K562 (cell line): ENCODE measurements around the gene ZNF790. TPM values are rescaled to one million over a fixed set of nuclear protein-coding genes. Genes with fewer than 3 reads are reported as not detected.

Experiments used
- ADNP ChIP-seq: fragments of 200-800 bp; sonication (Bioruptor generic); IDR thresholded peaks from 2 replicates; pipeline ENCODE4 v1.6.1; 2016; ENCODE audit warnings: missing genetic modification characterization, missing compliant biosample characterization
- BRD4 ChIP-seq: fragments of 200-600 bp; sonication (generic); IDR thresholded peaks from 2 replicates; pipeline ENCODE4 v1.6.1; 2017; ENCODE audit warnings: inconsistent platforms
- CHCHD3 ChIP-seq: fragments of 250-450 bp; sonication (Bioruptor Pico); IDR thresholded peaks from 2 replicates; pipeline ENCODE4 v2.1.2; 2022; ENCODE audit warnings: mild to moderate bottlenecking
- CREB1 ChIP-seq, 2 experiments: sonication (generic) in 1 of 2; formaldehyde crosslinking in 1 of 2; IDR thresholded peaks; 2 replicates each; pipeline versions ENCODE4 v1.6.1 to v1.8.0; 2012 to 2022; ENCODE audit warnings: inconsistent platforms in 1 of 2, mild to moderate bottlenecking in 1 of 2, missing genetic modification reagents in 1 of 2, moderate library complexity in 1 of 2
- EP400 ChIP-seq: fragments of 450-650 bp; IDR thresholded peaks from 2 replicates; pipeline ENCODE4 v1.6.1; 2017; ENCODE audit warnings: antibody characterized with exemption, mild to moderate bottlenecking, moderate library complexity
- ETV1 ChIP-seq: fragments of 450-650 bp; conservative IDR thresholded peaks from 2 replicates; pipeline ENCODE4 v1.6.1; 2016; ENCODE audit warnings: missing genetic modification characterization, control low read depth, low read depth, missing compliant biosample characterization
- MCM3 ChIP-seq: fragments of 450-650 bp; IDR thresholded peaks from 2 replicates; pipeline ENCODE4 v1.6.1; 2016
- NFRKB ChIP-seq: fragments of 450-650 bp; IDR thresholded peaks from 2 replicates; pipeline ENCODE4 v1.6.1; 2016; ENCODE audit warnings: low read depth
- NONO ChIP-seq, 2 experiments: fragments of 200-400 bp in 1 of 2; fragments of 450-650 bp in 1 of 2; formaldehyde crosslinking in 1 of 2; IDR thresholded peaks; 2 replicates each; pipeline ENCODE4 v1.6.1; 2017; ENCODE audit warnings: low read depth in 2 of 2, mild to moderate bottlenecking in 2 of 2, moderate library complexity in 2 of 2, low read length in 1 of 2
- POLR2A ChIP-seq: fragments of 450-650 bp; conservative IDR thresholded peaks from 2 replicates; pipeline ENCODE4 v1.6.1; 2016
- RHOXF2B ChIP-seq: fragments of 250-450 bp; sonication (Bioruptor Pico); conservative IDR thresholded peaks from 2 replicates; pipeline ENCODE4 v1.5.1; 2021
- SAFB2 ChIP-seq: fragments of 200-400 bp; formaldehyde crosslinking; IDR thresholded peaks from 2 replicates; pipeline ENCODE4 v1.6.1; 2018; ENCODE audit warnings: borderline replicate concordance, low read length, low read depth, moderate library complexity; ENCODE audit not compliant: severe bottlenecking
- SETDB1 ChIP-seq: IDR thresholded peaks from one replicate; pipeline ENCODE4 v1.6.1; 2012; ENCODE audit warnings: low read length, control low read depth, inconsistent platforms
- ZFPM2 ChIP-seq: fragments of 250-450 bp; sonication (Bioruptor Pico); IDR thresholded peaks from 2 replicates; pipeline ENCODE4 v1.5.1; 2022; ENCODE audit warnings: mild to moderate bottlenecking
- ZKSCAN3 ChIP-seq: fragments of 250-450 bp; sonication (Bioruptor Pico); IDR thresholded peaks from 2 replicates; pipeline ENCODE4 v1.4.0; 2020
- polyA plus RNA-seq, 8 experiments: library from polyadenylated mRNA; depleted of rRNA in 4 of 8; stranded (reverse) in 5 of 8; unstranded in 3 of 8; fragments of >200 nt; fragmentation: Nextera tagmentation in 2 of 8; fragmentation: Illumina TruSeq in 1 of 8; extraction: Ambion mirVana in 2 of 8; extraction: Trizol in 1 of 8; gene quantifications; 2 replicates each; pipeline versions ENCODE4 v1.2.1 to v1.2.3, GENCODE V29; 2011 to 2014; ENCODE audit warnings: inconsistent platforms in 1 of 8, missing spikeins in 1 of 8
- total RNA-seq, 7 experiments: library from RNA; depleted of rRNA in 6 of 7; stranded (reverse); fragments of >200 nt in 6 of 7; fragmentation: Illumina TruSeq in 2 of 7; extraction: Trizol in 2 of 7; gene quantifications; 2 replicates each; pipeline versions ENCODE4 v1.2.1 to v1.2.3, GENCODE V29; 2011 to 2021; ENCODE audit warnings: low replicate concordance in 1 of 7
- TF ChIP-seq, protein P1 (sequence below): fragments of 450-650 bp; IDR thresholded peaks from 2 replicates; pipeline ENCODE4 v1.6.1; 2017; ENCODE audit warnings: mild to moderate bottlenecking, moderate library complexity
- TF ChIP-seq, protein P2 (sequence below): fragments of 200-600 bp; sonication (generic); IDR thresholded peaks from one replicate; pipeline ENCODE4 v1.6.1; 2012; ENCODE audit warnings: mild to moderate bottlenecking, low read depth, low read length, inconsistent platforms

ZNF790 gene
- total and polyA plus RNA-seq, 9 of the 15 experiments (the other 6 are each of a cell fraction or from before 2014, with no cell fraction given): 0.33 to 1.7 (median 0.53) TPM

DNA sequence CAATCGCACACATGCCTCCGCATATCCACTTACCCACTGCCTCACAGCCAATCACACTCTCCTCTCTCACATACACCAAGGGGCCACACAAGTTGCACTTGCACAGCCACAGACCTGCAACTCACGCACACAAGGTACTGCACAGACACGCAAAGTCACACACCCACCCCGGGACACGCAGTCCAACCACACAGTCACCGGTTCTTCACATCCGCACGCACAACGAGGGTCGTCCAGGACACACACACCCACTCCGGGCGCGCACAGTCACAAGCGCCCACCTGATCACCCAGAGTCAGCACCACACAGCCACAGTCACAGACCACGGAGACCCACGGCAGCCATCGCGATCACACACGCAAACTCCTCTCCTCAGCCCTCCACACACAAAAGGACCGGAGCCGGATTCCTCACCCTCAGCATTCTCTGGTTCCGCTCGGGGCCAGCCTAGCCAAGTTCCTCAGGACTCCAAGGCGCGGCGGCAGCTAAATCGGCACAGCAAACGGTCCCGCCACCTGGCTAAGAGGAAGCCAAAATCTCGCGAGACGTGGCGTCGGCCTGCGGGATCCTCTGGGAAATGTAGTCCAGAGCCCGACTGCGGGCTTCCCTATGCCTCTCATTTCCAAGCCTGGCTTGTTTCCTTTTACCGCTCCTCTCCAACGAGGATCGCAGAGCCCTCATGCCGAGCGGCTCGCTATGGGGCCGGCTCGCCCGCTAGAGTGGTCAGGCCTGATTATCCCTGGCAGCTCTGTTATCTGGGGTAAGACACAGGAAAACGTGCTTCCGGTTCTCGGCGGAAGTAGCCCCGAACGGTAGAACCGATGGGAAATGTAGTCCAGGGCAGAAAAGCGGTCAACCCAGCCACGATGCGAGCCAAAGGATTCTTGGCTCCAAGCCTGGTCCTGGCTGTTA, 65.6 kb downstream of the ZNF790 start, which contains the start of gene ZNF850 (continued):
- TF ChIP-seq ETV1 (tag) (peak; percentile 50), ZKSCAN3 (no peak), MCM3 (no peak), NFRKB (peak; percentile 76; the same call in 1 of the 2 replicates), BRD4 (no peak; the same call in 1 of the 2 replicates), NONO (IDR thresholded peaks at IDR 0.05; ENCODE audit: low read depth in 2 of 2, low read length in 1 of 2) (no peak), CREB1 (IDR thresholded peaks at IDR 0.05) (no peak), CREB1 (CRISPR knock-in tag; IDR thresholded peaks at IDR 0.05) (no peak), ZFPM2 (CRISPR knock-in tag) (no peak), SAFB2 (no peak), CHCHD3 (CRISPR knock-in tag) (no peak), RHOXF2B (CRISPR knock-in tag) (no peak), ADNP (tag) (no peak), EP400 (peak; percentile 87), POLR2A (peak; percentile 77), SETDB1 (no peak)
- TF ChIP-seq, protein P1, sequence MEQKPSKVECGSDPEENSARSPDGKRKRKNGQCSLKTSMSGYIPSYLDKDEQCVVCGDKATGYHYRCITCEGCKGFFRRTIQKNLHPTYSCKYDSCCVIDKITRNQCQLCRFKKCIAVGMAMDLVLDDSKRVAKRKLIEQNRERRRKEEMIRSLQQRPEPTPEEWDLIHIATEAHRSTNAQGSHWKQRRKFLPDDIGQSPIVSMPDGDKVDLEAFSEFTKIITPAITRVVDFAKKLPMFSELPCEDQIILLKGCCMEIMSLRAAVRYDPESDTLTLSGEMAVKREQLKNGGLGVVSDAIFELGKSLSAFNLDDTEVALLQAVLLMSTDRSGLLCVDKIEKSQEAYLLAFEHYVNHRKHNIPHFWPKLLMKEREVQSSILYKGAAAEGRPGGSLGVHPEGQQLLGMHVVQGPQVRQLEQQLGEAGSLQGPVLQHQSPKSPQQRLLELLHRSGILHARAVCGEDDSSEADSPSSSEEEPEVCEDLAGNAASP: no peak
- TF ChIP-seq, protein P2, sequence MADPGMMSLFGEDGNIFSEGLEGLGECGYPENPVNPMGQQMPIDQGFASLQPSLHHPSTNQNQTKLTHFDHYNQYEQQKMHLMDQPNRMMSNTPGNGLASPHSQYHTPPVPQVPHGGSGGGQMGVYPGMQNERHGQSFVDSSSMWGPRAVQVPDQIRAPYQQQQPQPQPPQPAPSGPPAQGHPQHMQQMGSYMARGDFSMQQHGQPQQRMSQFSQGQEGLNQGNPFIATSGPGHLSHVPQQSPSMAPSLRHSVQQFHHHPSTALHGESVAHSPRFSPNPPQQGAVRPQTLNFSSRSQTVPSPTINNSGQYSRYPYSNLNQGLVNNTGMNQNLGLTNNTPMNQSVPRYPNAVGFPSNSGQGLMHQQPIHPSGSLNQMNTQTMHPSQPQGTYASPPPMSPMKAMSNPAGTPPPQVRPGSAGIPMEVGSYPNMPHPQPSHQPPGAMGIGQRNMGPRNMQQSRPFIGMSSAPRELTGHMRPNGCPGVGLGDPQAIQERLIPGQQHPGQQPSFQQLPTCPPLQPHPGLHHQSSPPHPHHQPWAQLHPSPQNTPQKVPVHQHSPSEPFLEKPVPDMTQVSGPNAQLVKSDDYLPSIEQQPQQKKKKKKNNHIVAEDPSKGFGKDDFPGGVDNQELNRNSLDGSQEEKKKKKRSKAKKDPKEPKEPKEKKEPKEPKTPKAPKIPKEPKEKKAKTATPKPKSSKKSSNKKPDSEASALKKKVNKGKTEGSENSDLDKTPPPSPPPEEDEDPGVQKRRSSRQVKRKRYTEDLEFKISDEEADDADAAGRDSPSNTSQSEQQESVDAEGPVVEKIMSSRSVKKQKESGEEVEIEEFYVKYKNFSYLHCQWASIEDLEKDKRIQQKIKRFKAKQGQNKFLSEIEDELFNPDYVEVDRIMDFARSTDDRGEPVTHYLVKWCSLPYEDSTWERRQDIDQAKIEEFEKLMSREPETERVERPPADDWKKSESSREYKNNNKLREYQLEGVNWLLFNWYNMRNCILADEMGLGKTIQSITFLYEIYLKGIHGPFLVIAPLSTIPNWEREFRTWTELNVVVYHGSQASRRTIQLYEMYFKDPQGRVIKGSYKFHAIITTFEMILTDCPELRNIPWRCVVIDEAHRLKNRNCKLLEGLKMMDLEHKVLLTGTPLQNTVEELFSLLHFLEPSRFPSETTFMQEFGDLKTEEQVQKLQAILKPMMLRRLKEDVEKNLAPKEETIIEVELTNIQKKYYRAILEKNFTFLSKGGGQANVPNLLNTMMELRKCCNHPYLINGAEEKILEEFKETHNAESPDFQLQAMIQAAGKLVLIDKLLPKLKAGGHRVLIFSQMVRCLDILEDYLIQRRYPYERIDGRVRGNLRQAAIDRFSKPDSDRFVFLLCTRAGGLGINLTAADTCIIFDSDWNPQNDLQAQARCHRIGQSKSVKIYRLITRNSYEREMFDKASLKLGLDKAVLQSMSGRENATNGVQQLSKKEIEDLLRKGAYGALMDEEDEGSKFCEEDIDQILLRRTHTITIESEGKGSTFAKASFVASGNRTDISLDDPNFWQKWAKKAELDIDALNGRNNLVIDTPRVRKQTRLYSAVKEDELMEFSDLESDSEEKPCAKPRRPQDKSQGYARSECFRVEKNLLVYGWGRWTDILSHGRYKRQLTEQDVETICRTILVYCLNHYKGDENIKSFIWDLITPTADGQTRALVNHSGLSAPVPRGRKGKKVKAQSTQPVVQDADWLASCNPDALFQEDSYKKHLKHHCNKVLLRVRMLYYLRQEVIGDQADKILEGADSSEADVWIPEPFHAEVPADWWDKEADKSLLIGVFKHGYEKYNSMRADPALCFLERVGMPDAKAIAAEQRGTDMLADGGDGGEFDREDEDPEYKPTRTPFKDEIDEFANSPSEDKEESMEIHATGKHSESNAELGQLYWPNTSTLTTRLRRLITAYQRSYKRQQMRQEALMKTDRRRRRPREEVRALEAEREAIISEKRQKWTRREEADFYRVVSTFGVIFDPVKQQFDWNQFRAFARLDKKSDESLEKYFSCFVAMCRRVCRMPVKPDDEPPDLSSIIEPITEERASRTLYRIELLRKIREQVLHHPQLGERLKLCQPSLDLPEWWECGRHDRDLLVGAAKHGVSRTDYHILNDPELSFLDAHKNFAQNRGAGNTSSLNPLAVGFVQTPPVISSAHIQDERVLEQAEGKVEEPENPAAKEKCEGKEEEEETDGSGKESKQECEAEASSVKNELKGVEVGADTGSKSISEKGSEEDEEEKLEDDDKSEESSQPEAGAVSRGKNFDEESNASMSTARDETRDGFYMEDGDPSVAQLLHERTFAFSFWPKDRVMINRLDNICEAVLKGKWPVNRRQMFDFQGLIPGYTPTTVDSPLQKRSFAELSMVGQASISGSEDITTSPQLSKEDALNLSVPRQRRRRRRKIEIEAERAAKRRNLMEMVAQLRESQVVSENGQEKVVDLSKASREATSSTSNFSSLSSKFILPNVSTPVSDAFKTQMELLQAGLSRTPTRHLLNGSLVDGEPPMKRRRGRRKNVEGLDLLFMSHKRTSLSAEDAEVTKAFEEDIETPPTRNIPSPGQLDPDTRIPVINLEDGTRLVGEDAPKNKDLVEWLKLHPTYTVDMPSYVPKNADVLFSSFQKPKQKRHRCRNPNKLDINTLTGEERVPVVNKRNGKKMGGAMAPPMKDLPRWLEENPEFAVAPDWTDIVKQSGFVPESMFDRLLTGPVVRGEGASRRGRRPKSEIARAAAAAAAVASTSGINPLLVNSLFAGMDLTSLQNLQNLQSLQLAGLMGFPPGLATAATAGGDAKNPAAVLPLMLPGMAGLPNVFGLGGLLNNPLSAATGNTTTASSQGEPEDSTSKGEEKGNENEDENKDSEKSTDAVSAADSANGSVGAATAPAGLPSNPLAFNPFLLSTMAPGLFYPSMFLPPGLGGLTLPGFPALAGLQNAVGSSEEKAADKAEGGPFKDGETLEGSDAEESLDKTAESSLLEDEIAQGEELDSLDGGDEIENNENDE: no peak
